H1 (cell line): ENCODE results near the gene CCDC107. TPM values are rescaled to one million over a fixed set of nuclear protein-coding genes. Genes with fewer than 3 reads are reported as not detected.

ENCODE experiments used
- CTCF ChIA-PET: fragments of 300-600 bp; sonication (Branson Sonifier 250); formaldehyde crosslinking; loops from one replicate; lab custom pipeline; 2021; ENCODE audit not compliant: partially characterized antibody; lab: Charles Lee
- POLR2A ChIA-PET: fragments of 300-600 bp; sonication (Branson Sonifier 250); formaldehyde crosslinking; loops from one replicate; lab custom pipeline; 2021; ENCODE audit warnings: inconsistent platforms; ENCODE audit not compliant: partially characterized antibody; lab: Charles Lee
- DNase-seq, 2 experiments: peaks; one replicate each; pipeline versions ENCODE4 v3.0.0 to v3.0.0-alpha.2; 2010 to 2022; ENCODE audit warnings: low spot score in 2 of 2, low read depth in 1 of 2, mixed read lengths in 1 of 2
- FAIRE-seq: peaks from 2 replicates; lab custom pipeline; 2011; peaks lifted over from hg19 to GRCh38; lab: Jason Lieb, UNC
- H2AFZ ChIP-seq: 2 replicates; pipeline ENCODE4 v1.8.1; 2012; ENCODE audit warnings: low read length, inconsistent platforms
- H2AK5ac ChIP-seq: 2 replicates; pipeline ENCODE4 v1.6.1; 2013; ENCODE audit warnings: low read depth, low read length
- H2BK120ac ChIP-seq: replicated peaks from 2 replicates; pipeline ENCODE3; 2013; ENCODE audit warnings: low read depth, low read length, inconsistent platforms
- H2BK12ac ChIP-seq: 2 replicates; pipeline ENCODE4 v1.6.1; 2013; ENCODE audit warnings: low read depth, low read length
- H2BK15ac ChIP-seq: 2 replicates; pipeline ENCODE4 v1.6.1; 2013; ENCODE audit warnings: low read length
- H2BK20ac ChIP-seq: 2 replicates; pipeline ENCODE4 v1.6.1; 2013; ENCODE audit warnings: low read length
- H2BK5ac ChIP-seq: 2 replicates; pipeline ENCODE4 v1.6.1; 2013; ENCODE audit warnings: low read depth, low read length
- H3K14ac ChIP-seq: 2 replicates; pipeline ENCODE4 v1.6.1; 2013; ENCODE audit warnings: inconsistent platforms; ENCODE audit not compliant: insufficient read length
- H3K18ac ChIP-seq: 2 replicates; pipeline ENCODE4 v1.6.1; 2013; ENCODE audit warnings: low read length; ENCODE audit errors: extremely low read depth
- H3K23ac ChIP-seq: 2 replicates; pipeline ENCODE4 v1.6.1; 2013; ENCODE audit warnings: inconsistent platforms; ENCODE audit not compliant: insufficient read length
- H3K23me2 ChIP-seq: 2 replicates; pipeline ENCODE4 v1.6.1; 2013; ENCODE audit warnings: low read depth, low read length
- H3K27ac ChIP-seq: 2 replicates; pipeline ENCODE4 v1.6.1; 2011; ENCODE audit warnings: low read depth, low read length, inconsistent platforms
- H3K27me3 ChIP-seq, 4 experiments: replicated peaks in 1 of 4; 1 replicate in 1 of 4; 2 replicates in 3 of 4; pipeline versions ENCODE4 v1.6.1 to v1.8.1; 2011 to 2013; ENCODE audit warnings: low read length in 3 of 4, mild to moderate bottlenecking in 3 of 4, inconsistent platforms in 2 of 4, mixed read lengths in 2 of 4, moderate library complexity in 1 of 4; ENCODE audit not compliant: control insufficient read depth in 3 of 4, insufficient read depth in 3 of 4; ENCODE audit errors: extremely low read depth in 1 of 4
- H3K36me3 ChIP-seq, 4 experiments: 2 replicates each; pipeline versions ENCODE4 v1.6.1 to v1.8.1; 2011 to 2013; ENCODE audit warnings: mild to moderate bottlenecking in 4 of 4, low read length in 3 of 4, moderate library complexity in 2 of 4, control low read depth in 1 of 4, inconsistent platforms in 1 of 4; ENCODE audit not compliant: insufficient read depth in 4 of 4, control insufficient read depth in 2 of 4
- H3K4ac ChIP-seq: replicated peaks from 2 replicates; pipeline ENCODE3; 2013; ENCODE audit warnings: low read length, low read depth, mixed read lengths, inconsistent platforms; ENCODE audit not compliant: insufficient read length
- H3K4me1 ChIP-seq, 4 experiments: replicated peaks in 1 of 4; 1 replicate in 1 of 4; 2 replicates in 3 of 4; pipeline versions ENCODE4 v1.6.1 to v1.8.1; 2011 to 2013; ENCODE audit warnings: low read length in 3 of 4, inconsistent platforms in 2 of 4, mixed read lengths in 1 of 4; ENCODE audit not compliant: insufficient read depth in 4 of 4, control insufficient read depth in 3 of 4
- H3K4me2 ChIP-seq, 2 experiments: 2 replicates each; pipeline versions ENCODE4 v1.6.1 to v1.8.1; 2011 to 2013; ENCODE audit warnings: low read depth in 2 of 2, low read length in 2 of 2, control low read depth in 1 of 2, inconsistent platforms in 1 of 2, mild to moderate bottlenecking in 1 of 2; ENCODE audit not compliant: insufficient read depth in 1 of 2
- H3K4me3 ChIP-seq, 4 experiments: fragments of 200-600, 300-600 bp in 1 of 4; sonication (generic), shearing (Covaris generic), sonication (Bioruptor Twin) in 1 of 4; 2 replicates each; pipeline versions ENCODE4 v1.5.1 to v1.8.1; 2011 to 2016; ENCODE audit warnings: low read length in 4 of 4, low read depth in 3 of 4, control low read depth in 2 of 4, inconsistent platforms in 2 of 4, mild to moderate bottlenecking in 2 of 4, mixed read lengths in 1 of 4, moderate library complexity in 1 of 4; ENCODE audit not compliant: insufficient read depth in 2 of 4; ENCODE audit errors: extremely low read depth in 1 of 4
- H3K56ac ChIP-seq: replicated peaks from 2 replicates; pipeline ENCODE3; 2013; ENCODE audit warnings: low read depth, mild to moderate bottlenecking, mixed read lengths, low read length, inconsistent platforms; ENCODE audit not compliant: insufficient read length
- H3K79me1 ChIP-seq: 2 replicates; pipeline ENCODE4 v1.6.1; 2013; ENCODE audit warnings: low read depth, low read length, control low read depth
- H3K79me2 ChIP-seq, 2 experiments: 2 replicates each; pipeline versions ENCODE4 v1.6.1 to v1.8.1; 2012 to 2013; ENCODE audit warnings: low read length in 2 of 2, mild to moderate bottlenecking in 2 of 2, inconsistent platforms in 1 of 2; ENCODE audit not compliant: insufficient read depth in 2 of 2, control insufficient read depth in 1 of 2
- H3K9ac ChIP-seq, 4 experiments: replicated peaks in 1 of 4; 1 replicate in 1 of 4; 2 replicates in 3 of 4; pipeline versions ENCODE4 v1.6.1 to v1.8.1; 2011 to 2013; ENCODE audit warnings: low read depth in 3 of 4, low read length in 3 of 4, control low read depth in 2 of 4, mild to moderate bottlenecking in 2 of 4, moderate library complexity in 2 of 4, inconsistent platforms in 1 of 4; ENCODE audit errors: extremely low read depth in 1 of 4
- H3K9me3 ChIP-seq, 2 experiments: 2 replicates each; pipeline versions ENCODE4 v1.6.1 to v1.8.1; 2012 to 2013; ENCODE audit warnings: mild to moderate bottlenecking in 2 of 2, moderate library complexity in 2 of 2, control low read depth in 1 of 2, inconsistent platforms in 1 of 2, low read depth in 1 of 2, low read length in 1 of 2, mixed read lengths in 1 of 2; ENCODE audit not compliant: insufficient read depth in 2 of 2
- H4K20me1 ChIP-seq, 2 experiments: replicated peaks in 1 of 2; 2 replicates each; pipeline versions ENCODE3 to v1.8.1; 2011 to 2013; ENCODE audit warnings: inconsistent platforms in 2 of 2, low read length in 2 of 2, mild to moderate bottlenecking in 1 of 2; ENCODE audit not compliant: insufficient read depth in 2 of 2, control insufficient read depth in 1 of 2
- H4K5ac ChIP-seq: 2 replicates; pipeline ENCODE4 v1.6.1; 2013; ENCODE audit warnings: low read length, low read depth, mixed read lengths, inconsistent platforms; ENCODE audit not compliant: insufficient read length
- H4K8ac ChIP-seq: 2 replicates; pipeline ENCODE4 v1.8.0; 2013; ENCODE audit warnings: mild to moderate bottlenecking, moderate library complexity, low read length, inconsistent platforms; ENCODE audit not compliant: insufficient read depth; ENCODE audit errors: extremely low read depth
- H4K91ac ChIP-seq: replicated peaks from 2 replicates; pipeline ENCODE3; 2013; ENCODE audit warnings: low read length, mixed read lengths, inconsistent platforms; ENCODE audit not compliant: insufficient read length
- CHD1 ChIP-seq: IDR thresholded peaks from 2 replicates; pipeline ENCODE4 v1.6.1; 2012; ENCODE audit warnings: low read depth, low read length, improper control_type of control experiment
- JUND ChIP-seq: IDR thresholded peaks from 2 replicates; pipeline ENCODE4 v1.6.1; 2011; ENCODE audit warnings: mild to moderate bottlenecking, improper control_type of control experiment, low read length
- KDM1A ChIP-seq: fragments of 200-600, 300-600 bp; sonication (generic); IDR thresholded peaks from 2 replicates; pipeline ENCODE4 v1.7.1; 2016; ENCODE audit warnings: mild to moderate bottlenecking, low read length, borderline replicate concordance
- NANOG ChIP-seq: IDR thresholded peaks from 2 replicates; pipeline ENCODE4 v1.6.1; 2011; ENCODE audit warnings: low read length, low read depth, mild to moderate bottlenecking, inconsistent platforms; ENCODE audit not compliant: insufficient read depth, poor library complexity, severe bottlenecking
- POLR2A ChIP-seq, 2 experiments: IDR thresholded peaks; 1 replicate in 1 of 2; 2 replicates in 1 of 2; pipeline ENCODE4 v1.6.1; 2011; ENCODE audit warnings: low read depth in 2 of 2, low read length in 2 of 2, mild to moderate bottlenecking in 2 of 2; ENCODE audit errors: control extremely low read depth in 1 of 2
- RFX5 ChIP-seq: IDR thresholded peaks from 2 replicates; pipeline ENCODE4 v1.6.1; 2011; ENCODE audit warnings: low read depth, low read length, improper control_type of control experiment, borderline replicate concordance
- SP2 ChIP-seq: IDR thresholded peaks from 2 replicates; pipeline ENCODE4 v1.6.1; 2012; ENCODE audit warnings: mild to moderate bottlenecking, low read length, inconsistent platforms
- TAF7 ChIP-seq: optimal IDR thresholded peaks from 2 replicates; pipeline ENCODE3; 2011; ENCODE audit warnings: low read depth, mild to moderate bottlenecking, inconsistent platforms, low read length, moderate library complexity, borderline replicate concordance
- YY1 ChIP-seq: IDR thresholded peaks from 2 replicates; pipeline ENCODE4 v1.6.1; 2011; ENCODE audit warnings: low read depth, mild to moderate bottlenecking, low read length
- WGBS, 2 experiments: shearing (Covaris generic) in 1 of 2; methylation state at CpG; one replicate each; pipeline versions ENCODE4 v1.1.6 to v1.1.7; 2013 to 2015; ENCODE audit warnings: low lambda C conversion rate in 2 of 2, mixed read lengths in 2 of 2, inconsistent platforms in 1 of 2, low coverage in 1 of 2, missing lambda C conversion rate in 1 of 2; ENCODE audit not compliant: insufficient replicate concordance in 2 of 2, insufficient coverage in 1 of 2, insufficient read length in 1 of 2; ENCODE audit errors: extremely low coverage in 1 of 2, missing lambda C conversion rate in 1 of 2; 5-methylcytosine and 5-hydroxymethylcytosine counted together
- polyA plus RNA-seq, 7 experiments: library from polyadenylated mRNA; depleted of rRNA in 3 of 7; stranded (reverse) in 5 of 7; unstranded in 2 of 7; fragments of >200 nt in 5 of 7; fragments of 200-250 nt in 2 of 7; gene quantifications; 1 replicate in 5 of 7; 2 replicates in 1 of 7; 4 replicates in 1 of 7; pipeline versions ENCODE4 v1.2.1 to v1.2.3, GENCODE V29; 2011 to 2013; ENCODE audit warnings: missing spikeins in 2 of 7, mixed read lengths in 2 of 7
- total RNA-seq: library from RNA; stranded (reverse); fragmentation: NEBNext Ultra II Directional; extraction: Animal tissue kit (Norgen Biotek cat#: 25700); gene quantifications from 2 replicates; pipeline ENCODE4 v1.2.1, GENCODE V29; 2021
- TF ChIP-seq, protein P1 (sequence below): IDR thresholded peaks from 2 replicates; pipeline ENCODE4 v1.6.1; 2012; ENCODE audit warnings: low read length, inconsistent platforms

The CCDC107 gene
- total and polyA plus RNA-seq, 2 of the 8 experiments (the other 6 are each of a cell fraction or from before 2014, with no cell fraction given): 8.2 to 9.0 TPM

DNA sequence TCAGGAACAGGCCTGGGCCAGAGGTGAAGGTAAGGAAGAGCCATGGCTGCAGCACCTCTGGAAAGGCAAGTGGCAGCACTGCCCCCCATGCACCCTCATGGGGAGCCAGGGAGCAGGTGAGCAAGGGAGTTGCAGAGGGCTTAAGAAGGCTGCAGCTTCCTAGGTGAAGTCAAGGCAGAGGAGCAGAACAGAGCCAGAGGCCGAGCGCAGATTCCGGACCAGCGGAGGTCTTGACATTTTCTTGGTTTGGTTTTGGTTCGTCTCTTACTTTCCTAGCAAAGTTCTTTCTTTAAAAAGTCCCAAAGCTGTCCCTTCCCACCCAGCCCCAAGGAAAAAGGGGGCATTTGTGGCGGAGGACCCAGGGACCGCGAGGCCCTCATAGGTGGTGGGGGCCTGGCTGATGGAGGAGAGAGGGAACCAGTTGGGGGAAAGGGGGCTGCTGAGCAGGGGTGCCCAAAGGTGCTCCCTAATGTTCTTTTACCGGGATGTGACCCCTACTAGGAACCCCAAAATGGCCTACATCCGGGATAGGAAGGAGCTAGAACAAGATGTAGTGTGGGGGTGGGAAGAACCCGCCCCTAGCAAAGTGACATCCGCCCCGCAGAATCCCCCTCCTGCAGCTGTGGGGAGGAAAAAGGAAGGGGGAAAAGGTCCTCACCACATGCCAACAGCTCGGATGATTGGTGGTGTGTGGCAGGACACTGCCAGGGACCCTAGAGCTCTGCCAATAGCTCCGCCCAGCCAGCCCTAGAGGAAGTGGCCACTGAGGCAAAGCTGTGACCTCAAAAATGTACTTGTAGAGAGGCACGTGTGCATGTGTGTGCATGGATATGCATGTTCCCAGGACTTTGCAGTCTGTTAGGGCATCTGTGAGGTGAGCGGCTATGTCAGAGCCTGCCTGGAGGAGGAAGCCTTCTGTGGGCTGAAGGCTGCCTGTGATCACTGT, 39.0 kb upstream of the CCDC107 start:
- peak overlapping the region; percentile 90; the same call in 1 of the 2 replicates for H2BK15ac ChIP-seq
- no peak overlapping the region for H3K18ac ChIP-seq
- H4K5ac ChIP-seq: no peak overlapping the region
- H3K79me2 ChIP-seq: no peaks in the 10 kb centered on the region
- no peak overlapping the region for H2BK20ac ChIP-seq
- H3K14ac ChIP-seq: no peak overlapping the region
- no peak overlapping the region for H3K27ac ChIP-seq
- DNase-seq (no peak), FAIRE-seq (no peak)
- H3K4me1 ChIP-seq: peaks cover 0 to 9% (median 5%) of the 10 kb centered on the region in 4 experiments; a peak in 4 of 7 replicates
- no peaks in the 10 kb centered on the region for H3K36me3 ChIP-seq
- H2BK12ac ChIP-seq: no peak overlapping the region
- WGBS, 2 experiments: 85% methylated on average over 14 of the region's 17 CpGs; no CpG with 5 or more reads in 1 of the 2 experiments
- H2AK5ac ChIP-seq: no peak overlapping the region
- H2BK5ac ChIP-seq: no peak overlapping the region; the same call in 1 of the 2 replicates
- H4K20me1 ChIP-seq: no peaks in the 10 kb centered on the region
- H3K23ac ChIP-seq: no peak overlapping the region
- no peak overlapping the region for H2BK120ac ChIP-seq
- no peak overlapping the region for H4K91ac ChIP-seq
- no peaks in the 10 kb centered on the region for H3K79me1 ChIP-seq
- POLR2A ChIA-PET: interaction anchor here (0.9 to 1.2 kb wide), 3 partner anchors 28 to 32 kb away, joined by 3 read pairs; partner anchors contain the start of gene SIT1
- H4K8ac ChIP-seq: no peak overlapping the region
- CTCF ChIA-PET: interaction anchor here (0.8 to 4.1 kb wide), 9 partner anchors 8 to 138 kb away, joined by 3 to 21 read pairs (median 5); partner anchors contain the start of genes ARHGEF39 and TESK1
- no peak overlapping the region for H3K56ac ChIP-seq
- no peak overlapping the region for H3K4me2 ChIP-seq
- peaks cover 9% of the 10 kb centered on the region for H3K23me2 ChIP-seq
- no peaks in the 10 kb centered on the region for H3K9me3 ChIP-seq
- no peak overlapping the region for H3K9ac ChIP-seq
- H3K27me3 ChIP-seq: peaks cover 0 to 18% (median 14%) of the 10 kb centered on the region in 4 experiments; a peak in 4 of 7 replicates
- H3K4me3 ChIP-seq: no peak overlapping the region
- H3K4ac ChIP-seq: no peak overlapping the region
- H2AFZ ChIP-seq: no peak overlapping the region
- TF ChIP-seq JUND (no peak), POLR2A (IDR thresholded peaks at IDR 0.05; ENCODE audit: control extremely low read depth in 1 of 2, low read depth in 2 of 2, low read length in 2 of 2) (no peak), CHD1 (no peak), RFX5 (no peak), YY1 (no peak), SP2 (no peak), KDM1A (no peak), TAF7 (no peak), NANOG (no peak)
- TF ChIP-seq, protein P1, sequence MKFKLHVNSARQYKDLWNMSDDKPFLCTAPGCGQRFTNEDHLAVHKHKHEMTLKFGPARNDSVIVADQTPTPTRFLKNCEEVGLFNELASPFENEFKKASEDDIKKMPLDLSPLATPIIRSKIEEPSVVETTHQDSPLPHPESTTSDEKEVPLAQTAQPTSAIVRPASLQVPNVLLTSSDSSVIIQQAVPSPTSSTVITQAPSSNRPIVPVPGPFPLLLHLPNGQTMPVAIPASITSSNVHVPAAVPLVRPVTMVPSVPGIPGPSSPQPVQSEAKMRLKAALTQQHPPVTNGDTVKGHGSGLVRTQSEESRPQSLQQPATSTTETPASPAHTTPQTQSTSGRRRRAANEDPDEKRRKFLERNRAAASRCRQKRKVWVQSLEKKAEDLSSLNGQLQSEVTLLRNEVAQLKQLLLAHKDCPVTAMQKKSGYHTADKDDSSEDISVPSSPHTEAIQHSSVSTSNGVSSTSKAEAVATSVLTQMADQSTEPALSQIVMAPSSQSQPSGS: no peak
